ENCODE measurements around the gene EXOSC3.
"Not testable (repeated sequence)": the region's sequence is repeated elsewhere in the genome, so short reads cannot be mapped to it uniquely, and the experiment has no call there.

EXOSC3 gene

DNA sequence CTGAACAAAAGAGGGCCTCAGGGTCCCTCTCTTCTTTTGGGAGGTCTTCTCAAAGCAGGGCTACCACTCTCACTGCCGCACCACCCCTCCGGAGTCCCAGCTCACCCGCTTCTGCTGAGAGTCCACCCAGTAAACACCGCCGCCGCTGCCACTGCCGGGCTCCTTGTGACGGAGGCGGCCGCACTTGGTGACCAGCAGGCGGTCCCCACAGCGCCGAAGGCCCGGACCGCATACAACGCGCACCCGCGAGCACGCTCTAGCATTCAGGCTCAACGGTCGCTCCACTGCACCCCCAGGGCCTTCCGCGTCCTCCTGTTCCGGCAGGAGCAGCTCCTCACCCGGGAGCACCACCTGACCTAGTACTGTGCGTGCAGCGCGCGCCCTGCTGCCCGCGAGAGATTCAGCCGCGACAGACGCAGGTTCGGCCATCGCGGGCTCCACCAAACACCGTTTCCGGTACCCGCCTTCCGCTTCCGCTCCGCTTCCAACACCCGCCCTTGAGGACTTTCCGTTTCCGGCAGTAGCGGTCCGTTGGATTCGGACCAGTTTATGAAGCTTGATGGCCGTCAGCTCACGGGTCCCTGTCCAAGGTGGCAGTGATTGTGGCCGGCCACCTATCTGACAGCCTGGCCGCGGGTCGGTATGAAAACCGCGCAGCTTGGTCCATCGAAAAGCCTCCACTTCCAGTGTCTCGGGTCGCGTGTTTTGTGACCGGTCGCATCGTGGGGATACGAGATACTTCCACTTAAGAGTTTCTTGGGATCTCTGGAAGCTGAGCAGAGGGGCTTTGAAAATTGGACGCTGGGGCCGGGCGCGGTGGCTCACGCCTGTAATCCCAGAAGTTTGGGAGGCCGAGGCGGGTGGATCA is at the start of gene EXOSC3:
Gene EXOSC3, minus strand, starts transcription at position 449 of the 868 bp plus-strand sequence. Its CDS starts 20 bp downstream, at position 429.
- TF ChIP-seq, protein P1, sequence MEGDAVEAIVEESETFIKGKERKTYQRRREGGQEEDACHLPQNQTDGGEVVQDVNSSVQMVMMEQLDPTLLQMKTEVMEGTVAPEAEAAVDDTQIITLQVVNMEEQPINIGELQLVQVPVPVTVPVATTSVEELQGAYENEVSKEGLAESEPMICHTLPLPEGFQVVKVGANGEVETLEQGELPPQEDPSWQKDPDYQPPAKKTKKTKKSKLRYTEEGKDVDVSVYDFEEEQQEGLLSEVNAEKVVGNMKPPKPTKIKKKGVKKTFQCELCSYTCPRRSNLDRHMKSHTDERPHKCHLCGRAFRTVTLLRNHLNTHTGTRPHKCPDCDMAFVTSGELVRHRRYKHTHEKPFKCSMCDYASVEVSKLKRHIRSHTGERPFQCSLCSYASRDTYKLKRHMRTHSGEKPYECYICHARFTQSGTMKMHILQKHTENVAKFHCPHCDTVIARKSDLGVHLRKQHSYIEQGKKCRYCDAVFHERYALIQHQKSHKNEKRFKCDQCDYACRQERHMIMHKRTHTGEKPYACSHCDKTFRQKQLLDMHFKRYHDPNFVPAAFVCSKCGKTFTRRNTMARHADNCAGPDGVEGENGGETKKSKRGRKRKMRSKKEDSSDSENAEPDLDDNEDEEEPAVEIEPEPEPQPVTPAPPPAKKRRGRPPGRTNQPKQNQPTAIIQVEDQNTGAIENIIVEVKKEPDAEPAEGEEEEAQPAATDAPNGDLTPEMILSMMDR (conservative IDR thresholded peaks at IDR 0.05; ENCODE audit: low read depth, low read length), result no peak
- peak; percentile 91 for DNase-seq (ENCODE audit: low read depth)
- peak within 1 kb of the TSS; percentile 99 for H3K4me3 ChIP-seq (ENCODE audit: low read depth, low read length)

DNA sequence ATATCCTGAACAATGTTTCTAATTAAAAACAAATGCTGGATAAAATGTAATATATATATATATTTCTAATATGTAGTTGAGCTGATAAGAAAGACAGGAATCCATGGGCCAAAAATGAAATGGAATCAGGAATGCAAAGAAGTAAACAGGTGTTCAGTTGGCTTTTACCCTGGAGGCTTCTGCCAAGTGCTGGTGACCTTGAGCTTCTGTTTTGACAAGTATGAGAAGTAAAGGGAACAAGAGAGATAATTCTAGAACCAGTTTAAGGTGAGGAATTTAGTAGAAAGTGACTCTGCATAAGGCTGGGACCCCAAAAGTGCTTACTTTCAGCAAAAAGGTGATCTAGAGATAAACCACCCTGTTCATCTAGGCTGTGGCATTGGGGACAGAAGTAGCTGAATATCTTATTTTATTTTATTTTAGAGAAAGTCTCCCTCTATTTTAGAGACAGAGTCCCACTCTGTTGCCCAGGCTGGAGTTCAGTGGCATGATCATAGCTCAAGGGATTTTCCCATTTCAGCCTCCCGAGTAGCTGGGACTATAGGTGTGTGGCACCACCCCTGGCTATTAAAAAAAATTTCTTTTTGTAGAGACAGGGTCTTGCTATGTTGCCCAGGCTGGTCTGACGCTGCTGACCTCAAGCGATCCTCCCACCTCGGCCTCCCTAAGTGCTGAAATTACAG is 42.8 kb upstream of the EXOSC3 start:
- H3K4me3 ChIP-seq (ENCODE audit: low read depth, low read length), result no peak overlapping the region
- TF ChIP-seq, protein P1 (conservative IDR thresholded peaks at IDR 0.05; ENCODE audit: low read depth, low read length), result no peak
- DNase-seq (ENCODE audit: low read depth), result no peak

DNA sequence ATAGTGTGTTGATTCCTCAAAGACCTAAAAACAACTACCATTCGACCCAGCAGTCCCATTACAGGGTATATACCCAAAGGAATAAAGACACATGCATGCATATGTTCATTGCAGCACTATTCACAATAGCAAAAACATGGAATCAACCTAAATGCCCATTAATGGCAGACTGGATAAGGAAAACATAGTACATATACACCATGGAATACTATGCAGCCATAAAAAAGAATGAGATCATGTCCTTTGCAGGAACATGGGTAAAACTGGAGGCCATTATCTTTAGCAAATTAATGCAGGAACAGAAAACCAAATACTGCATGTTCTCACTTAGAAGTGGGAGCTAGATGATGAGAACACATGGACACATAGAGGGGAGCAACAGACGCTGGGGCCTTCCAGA is 40.3 kb upstream of the EXOSC3 start:
- not testable (repeated sequence) for H3K4me3 ChIP-seq (ENCODE audit: low read depth, low read length); DNase-seq (ENCODE audit: low read depth)

DNA sequence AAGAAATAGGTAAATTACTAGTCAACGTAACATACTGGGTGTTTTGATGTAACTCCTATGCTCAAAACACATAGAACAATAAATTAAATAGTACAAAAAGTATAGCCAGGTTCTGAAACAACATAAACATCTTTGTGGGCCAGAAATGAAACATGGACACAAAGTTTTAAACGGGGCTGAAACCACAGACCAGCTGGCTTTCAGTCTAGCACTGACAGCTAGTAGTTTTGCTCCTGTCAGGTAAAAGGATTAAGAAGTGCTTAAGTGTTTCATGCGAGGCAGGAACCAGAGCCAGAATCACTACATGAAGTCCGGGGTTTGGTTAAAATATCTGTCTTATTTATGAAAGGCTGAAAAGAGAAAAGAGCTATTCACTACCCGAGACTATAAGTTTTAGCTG is 35.3 kb upstream of the EXOSC3 start:
- TF ChIP-seq, protein P1 (conservative IDR thresholded peaks at IDR 0.05; ENCODE audit: low read depth, low read length), result no peak
- DNase-seq (ENCODE audit: low read depth), result no peak
- no peak overlapping the region for H3K4me3 ChIP-seq (ENCODE audit: low read depth, low read length)

DNA sequence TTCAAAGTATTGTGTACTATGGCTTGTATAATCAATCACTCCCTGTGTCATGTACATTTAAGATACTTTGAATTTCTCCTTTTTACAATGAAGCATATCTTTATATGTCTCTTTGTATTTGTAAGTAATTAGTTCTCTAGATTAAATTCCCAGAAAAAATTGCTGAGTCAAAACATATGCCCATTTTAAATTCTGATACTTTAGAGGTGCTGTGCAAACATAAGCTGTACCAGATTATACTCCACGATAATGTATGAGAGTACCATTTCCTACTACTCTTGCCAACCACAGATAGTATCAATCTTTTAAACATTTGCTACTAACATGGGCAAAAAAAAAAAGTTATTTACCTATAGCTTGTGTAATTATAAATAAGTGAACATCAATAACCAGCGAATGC is 34.0 kb upstream of the EXOSC3 start:
- no peak overlapping the region for H3K4me3 ChIP-seq (ENCODE audit: low read depth, low read length)
- TF ChIP-seq, protein P1 (conservative IDR thresholded peaks at IDR 0.05; ENCODE audit: low read depth, low read length), result no peak
- DNase-seq (ENCODE audit: low read depth), result no peak

DNA sequence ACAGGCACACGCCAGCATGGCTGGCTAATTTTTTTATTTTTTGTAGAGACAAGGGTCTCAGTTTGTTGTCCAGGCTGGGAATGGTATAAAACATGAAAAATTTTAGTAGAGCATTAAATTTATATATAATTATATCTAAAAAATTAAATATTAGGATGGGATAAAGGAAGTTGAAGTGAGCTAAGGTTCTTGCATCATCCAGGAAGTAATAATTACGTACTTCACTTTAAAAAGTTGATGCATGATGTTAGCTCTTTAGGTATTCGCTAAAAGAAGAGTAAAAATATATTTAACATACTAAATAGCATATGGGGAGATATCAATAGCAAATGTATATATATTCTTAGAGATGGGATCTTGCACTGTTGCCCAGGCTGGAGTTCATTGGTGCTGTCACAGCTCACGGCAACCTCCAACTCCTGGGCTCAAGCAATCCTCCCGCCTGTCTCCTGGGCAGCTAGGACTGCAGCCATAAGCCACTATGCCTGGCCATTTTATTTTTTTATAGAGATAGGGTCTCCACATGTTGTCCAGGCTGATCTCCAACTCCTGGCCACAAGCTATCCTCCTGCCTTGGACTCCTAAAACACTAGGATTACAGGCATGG is 28.0 kb upstream of the EXOSC3 start:
- TF ChIP-seq, protein P1 (conservative IDR thresholded peaks at IDR 0.05; ENCODE audit: low read depth, low read length), result no peak
- DNase-seq (ENCODE audit: low read depth), result no peak
- H3K4me3 ChIP-seq (ENCODE audit: low read depth, low read length), result no peak overlapping the region

DNA sequence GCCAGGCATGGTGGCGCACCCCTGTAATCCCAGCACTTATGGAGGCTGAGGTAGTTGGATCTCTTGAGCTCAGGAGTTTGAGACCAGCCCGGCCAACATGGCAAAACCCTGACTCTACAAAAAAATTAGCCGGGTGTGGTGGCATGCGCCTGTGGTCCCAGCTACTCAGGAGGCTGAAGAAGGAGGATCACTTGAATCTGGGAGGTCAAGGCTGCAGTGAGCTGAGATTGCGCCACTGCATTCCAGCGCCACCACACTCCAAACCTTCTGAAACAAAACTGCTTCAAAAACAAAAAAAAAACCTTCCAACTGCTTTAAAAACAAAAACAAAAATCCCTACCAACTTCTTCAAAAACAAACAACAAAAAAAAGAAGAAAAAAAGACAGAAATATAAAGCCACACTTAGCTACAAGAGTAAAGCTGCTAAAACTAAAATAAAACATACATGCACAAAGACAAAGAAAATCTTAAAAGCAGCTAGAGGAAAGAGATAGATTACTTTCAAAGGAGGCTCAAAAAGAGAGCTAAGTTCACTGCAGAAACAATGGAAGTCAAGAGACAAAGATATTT is 27.1 kb upstream of the EXOSC3 start:
- DNase-seq (ENCODE audit: low read depth), result peak; percentile 13
- H3K4me3 ChIP-seq (ENCODE audit: low read depth, low read length), result no peak overlapping the region
- TF ChIP-seq, protein P1 (conservative IDR thresholded peaks at IDR 0.05; ENCODE audit: low read depth, low read length), result no peak

DNA sequence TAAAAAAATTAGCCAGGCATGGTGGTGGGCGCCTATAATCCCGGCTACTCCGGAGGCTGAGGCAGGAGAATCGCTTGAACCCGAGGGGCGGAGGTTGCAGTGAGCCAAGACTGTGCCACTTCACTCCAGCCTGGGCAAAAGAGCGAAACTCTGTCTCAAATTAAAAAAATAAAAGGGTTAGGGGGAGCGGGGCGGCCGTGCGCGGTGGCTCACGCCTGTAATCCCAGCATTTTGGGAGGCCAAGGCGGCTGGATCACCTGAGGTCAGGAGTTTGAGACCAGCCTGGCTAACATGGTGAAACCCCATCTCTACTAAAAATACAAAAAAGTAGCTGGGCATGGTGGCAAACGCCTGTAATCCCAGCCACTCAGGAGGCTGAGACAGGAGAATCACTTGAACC is 24.8 kb upstream of the EXOSC3 start:
- not testable (repeated sequence) for H3K4me3 ChIP-seq (ENCODE audit: low read depth, low read length); DNase-seq (ENCODE audit: low read depth)
